ENCODE data around the gene AOPEP. TPM values are rescaled to one million over a fixed set of nuclear protein-coding genes. Genes with fewer than 3 reads are reported as not detected.
A peak's percentile ranks its signal among the peaks of the same experiment; 100 is the strongest.

The AOPEP gene
- total RNA-seq, 6 experiments from 2014 or later, result 36.6 to 110 (median 63.3) TPM

GRCh38 chr9:94982211-94982610 is 255.7 kb downstream of the AOPEP start:
- ATAC-seq, result peak in 1 of 4 donors; percentile 5
- WGBS (ENCODE audit: insufficient coverage, low coverage, low lambda C conversion rate, missing lambda C conversion rate), result 63% methylated on average over 6 of the region's 6 CpGs
- H3K27me3 ChIP-seq, result no peaks in the 10 kb centered on the region
- intact Hi-C loops (cut with DNase I), result no loop called here
- no peaks in the 10 kb centered on the region for H3K36me3 ChIP-seq
- peak overlapping the region; percentile 71 to 91 (median 79) for H3K27ac ChIP-seq
- H3K4me1 ChIP-seq, result peaks cover 0 to 45% (median 15%) of the 10 kb centered on the region in 4 donors
- TF ChIP-seq CTCF (IDR thresholded peaks at IDR 0.05), result no peak
- no peak for TF ChIP-seq POLR2A (IDR thresholded peaks at IDR 0.05)
- DNase-seq, result no peak
- no peak overlapping the region for H3K4me3 ChIP-seq
- H3K9me3 ChIP-seq, result no peaks in the 10 kb centered on the region

- H3K4me3 ChIP-seq, result no peak overlapping the region
- DNase-seq (peak; percentile 61 to 86 (median 83)), ATAC-seq (peak; percentile 58 to 87 (median 74))
- TF ChIP-seq CTCF (IDR thresholded peaks at IDR 0.05) (no peak), POLR2A (IDR thresholded peaks at IDR 0.05) (no peak)
- H3K9me3 ChIP-seq, result no peaks in the 10 kb centered on the region
- 43% methylated on average over 6 of the region's 6 CpGs for WGBS (ENCODE audit: insufficient coverage, low coverage, low lambda C conversion rate, missing lambda C conversion rate)
- intact Hi-C loops (cut with DNase I), result no loop called here
- H3K4me1 ChIP-seq, result peaks cover 0 to 51% (median 15%) of the 10 kb centered on the region in 4 donors
- H3K36me3 ChIP-seq, result no peaks in the 10 kb centered on the region
- H3K27ac ChIP-seq, result peak overlapping the region; percentile 71 to 91 (median 79)
- no peaks in the 10 kb centered on the region for H3K27me3 ChIP-seq
Observed at GRCh38 chr9:94983552-94983951, 257.1 kb downstream of the AOPEP start.

GRCh38 chr9:94984891-94985476 is 258.5 kb downstream of the AOPEP start:
- Histone ChIP-seq H3K4me1 (peaks cover 0 to 57% (median 16%) of the 10 kb centered on the region in 4 donors), H3K27me3 (no peaks in the 10 kb centered on the region), H3K36me3 (no peaks in the 10 kb centered on the region), H3K27ac (peak overlapping the region; percentile 64 to 91 (median 71)), H3K9me3 (no peaks in the 10 kb centered on the region), H3K4me3 (no peak overlapping the region)
- no peak for TF ChIP-seq POLR2A (IDR thresholded peaks at IDR 0.05)
- WGBS (ENCODE audit: insufficient coverage, low coverage, low lambda C conversion rate, missing lambda C conversion rate), result 31% methylated on average over 3 of the region's 9 CpGs
- peak in 3 of 4 donors; percentile 5 to 27 (median 15) for ATAC-seq
- intact Hi-C loops (cut with DNase I), result no loop called here
- DNase-seq, result peak in 1 of 3 donors; percentile 66

GRCh38 chr9:94985649-94986048 is 259.1 kb downstream of the AOPEP start:
- DNase-seq (no peak), ATAC-seq (no peak)
- peak overlapping the region; percentile 64 to 91 (median 71) for H3K27ac ChIP-seq
- TF ChIP-seq POLR2A (IDR thresholded peaks at IDR 0.05) (no peak), CTCF (IDR thresholded peaks at IDR 0.05) (no peak)
- H3K4me3 ChIP-seq, result no peak overlapping the region
- peaks cover 0 to 61% (median 19%) of the 10 kb centered on the region in 4 donors for H3K4me1 ChIP-seq
- no peaks in the 10 kb centered on the region for H3K9me3 ChIP-seq
- no peaks in the 10 kb centered on the region for H3K27me3 ChIP-seq
- no peaks in the 10 kb centered on the region for H3K36me3 ChIP-seq
- WGBS (ENCODE audit: insufficient coverage, low coverage, low lambda C conversion rate, missing lambda C conversion rate), result 85% methylated on average over 3 of the region's 3 CpGs
- intact Hi-C loops (cut with DNase I), result no loop called here

GRCh38 chr9:94987731-94988130 is 261.2 kb downstream of the AOPEP start:
- Histone ChIP-seq H3K4me1 (peaks cover 0 to 71% (median 24%) of the 10 kb centered on the region in 4 donors), H3K27ac (peak overlapping the region; percentile 12 to 97 (median 96)), H3K4me3 (no peak overlapping the region), H3K27me3 (no peaks in the 10 kb centered on the region), H3K36me3 (no peaks in the 10 kb centered on the region), H3K9me3 (no peaks in the 10 kb centered on the region)
- TF ChIP-seq POLR2A (IDR thresholded peaks at IDR 0.05) (no peak), CTCF (IDR thresholded peaks at IDR 0.05) (no peak)
- intact Hi-C loops (cut with DNase I), result no loop called here
- ATAC-seq (no peak), DNase-seq (no peak)
- WGBS (ENCODE audit: insufficient coverage, low coverage, low lambda C conversion rate, missing lambda C conversion rate), result 22% methylated on average over 1 of the region's 1 CpG
